Gastroesophageal sphincter (tissue), 3 donors: ENCODE data around the gene CCDC93.

Source experiments
- CTCF ChIP-seq, 4 experiments: fragments of 200-600 bp in 2 of 4; fragments of 450-650 bp in 2 of 4; sonication (generic) in 1 of 4; IDR thresholded peaks; one replicate each; pipeline ENCODE4 v1.5.1; 2017 to 2019; ENCODE audit warnings: antibody characterized with exemption in 4 of 4, mild to moderate bottlenecking in 2 of 4, moderate library complexity in 2 of 4
- EP300 ChIP-seq: sonication (generic); formaldehyde crosslinking; IDR thresholded peaks from one replicate; pipeline ENCODE4 v1.6.1; 2017; ENCODE audit warnings: antibody characterized with exemption, mild to moderate bottlenecking
- POLR2A ChIP-seq, 2 donors: fragments of 450-650 bp; IDR thresholded peaks; one replicate each; pipeline ENCODE4 v1.6.1; 2017; ENCODE audit warnings: antibody characterized with exemption in 2 of 2, mild to moderate bottlenecking in 2 of 2, moderate library complexity in 1 of 2
- POLR2AphosphoS5 ChIP-seq: sonication (generic); formaldehyde crosslinking; IDR thresholded peaks from one replicate; pipeline ENCODE4 v1.6.1; 2017; ENCODE audit warnings: antibody characterized with exemption

DNA sequence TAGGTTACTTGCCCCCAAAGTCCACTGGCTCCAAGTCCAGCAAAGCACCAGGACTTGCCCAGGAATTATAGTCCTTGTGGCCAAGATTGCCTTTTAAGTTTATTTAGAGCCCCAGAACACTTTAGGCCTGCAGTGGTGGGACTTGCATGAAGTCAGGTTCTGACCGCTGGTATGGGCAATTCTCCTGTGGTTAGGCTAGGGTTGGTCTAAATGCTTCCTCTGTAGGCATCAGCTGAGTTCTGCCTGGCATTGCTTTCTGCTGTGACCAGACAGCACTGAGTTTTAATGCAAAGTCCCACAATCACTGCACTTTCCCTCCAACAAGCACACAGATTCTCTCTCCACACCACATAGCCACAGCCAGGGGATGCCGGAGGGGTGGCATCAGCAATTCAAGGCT lies 134.9 kb downstream of the CCDC93 start:
- no peak for TF ChIP-seq CTCF (IDR thresholded peaks at IDR 0.05)
- TF ChIP-seq POLR2AphosphoS5, result no peak
- TF ChIP-seq POLR2A (IDR thresholded peaks at IDR 0.05), result no peak
- no peak for TF ChIP-seq EP300
